Astrocyte (in vitro differentiated cells and primary cell): ENCODE measurements around the gene RELB. TPM values are rescaled to one million over a fixed set of nuclear protein-coding genes. Genes with fewer than 3 reads are reported as not detected.
A peak's percentile ranks its signal among the peaks of the same experiment; 100 is the strongest.

Experiments
- DNase-seq: peaks from one replicate; pipeline ENCODE4 v3.0.0-alpha.2; 2010; ENCODE audit warnings: low read depth
- FAIRE-seq: peaks from 2 replicates; lab custom pipeline; 2011; peaks lifted over from hg19 to GRCh38; lab: Jason Lieb, UNC
- H2AFZ ChIP-seq: 2 replicates; pipeline ENCODE4 v1.6.0; 2012; ENCODE audit warnings: low read depth, low read length, inconsistent platforms
- H3K27ac ChIP-seq: 2 replicates; pipeline ENCODE4 v1.5.1; 2011; ENCODE audit warnings: low read depth, low read length, inconsistent platforms
- H3K27me3 ChIP-seq: 2 replicates; pipeline ENCODE4 v1.6.0; 2011; ENCODE audit warnings: low read length, inconsistent platforms; ENCODE audit not compliant: insufficient read depth
- H3K36me3 ChIP-seq: 2 replicates; pipeline ENCODE4 v1.5.1; 2011; ENCODE audit warnings: low read length, inconsistent platforms; ENCODE audit not compliant: insufficient read depth
- H3K4me1 ChIP-seq: 2 replicates; pipeline ENCODE4 v1.5.1; 2011; ENCODE audit warnings: low read length, inconsistent platforms; ENCODE audit not compliant: insufficient read depth
- H3K4me2 ChIP-seq: 2 replicates; pipeline ENCODE4 v1.6.0; 2012; ENCODE audit warnings: low read length, inconsistent platforms
- H3K4me3 ChIP-seq: 2 replicates; pipeline ENCODE4 v1.5.1; 2011; ENCODE audit warnings: low read depth, mild to moderate bottlenecking, low read length, inconsistent platforms; ENCODE audit not compliant: insufficient read depth
- H3K79me2 ChIP-seq: 2 replicates; pipeline ENCODE4 v1.6.0; 2012; ENCODE audit warnings: mild to moderate bottlenecking, low read length, inconsistent platforms; ENCODE audit not compliant: insufficient read depth
- H3K9ac ChIP-seq: 2 replicates; pipeline ENCODE4 v1.6.0; 2012; ENCODE audit warnings: mild to moderate bottlenecking, low read length, inconsistent platforms
- H3K9me3 ChIP-seq: 2 replicates; pipeline ENCODE4 v1.5.1; 2012; ENCODE audit warnings: low read depth, mild to moderate bottlenecking, low read length, inconsistent platforms; ENCODE audit not compliant: insufficient read depth
- H4K20me1 ChIP-seq: 2 replicates; pipeline ENCODE4 v1.6.0; 2012; ENCODE audit warnings: low read length, inconsistent platforms; ENCODE audit not compliant: insufficient read depth
- H3K27ac Mint-ChIP-seq: one replicate; pipeline ENCODE4 v1.8.0; 2021; ENCODE audit warnings: mild to moderate bottlenecking, mixed read lengths; ENCODE audit not compliant: unreplicated experiment
- H3K27me3 Mint-ChIP-seq: one replicate; pipeline ENCODE4 v1.8.0; 2021; ENCODE audit warnings: low read depth, mixed read lengths; ENCODE audit not compliant: unreplicated experiment
- H3K36me3 Mint-ChIP-seq: one replicate; pipeline ENCODE4 v1.8.0; 2021; ENCODE audit warnings: low read depth, mixed read lengths; ENCODE audit not compliant: unreplicated experiment
- H3K4me1 Mint-ChIP-seq: one replicate; pipeline ENCODE4 v1.8.0; 2021; ENCODE audit warnings: low read depth, mixed read lengths; ENCODE audit not compliant: unreplicated experiment
- H3K4me3 Mint-ChIP-seq: one replicate; pipeline ENCODE4 v1.8.0; 2021; ENCODE audit warnings: mild to moderate bottlenecking, moderate library complexity, mixed read lengths; ENCODE audit not compliant: unreplicated experiment
- H3K9me3 Mint-ChIP-seq: one replicate; pipeline ENCODE4 v1.8.0; 2021; ENCODE audit warnings: mild to moderate bottlenecking, mixed read lengths; ENCODE audit not compliant: unreplicated experiment
- EZH2 ChIP-seq: IDR thresholded peaks from 2 replicates; pipeline ENCODE4 v1.6.1; 2012; ENCODE audit warnings: mild to moderate bottlenecking, low read length, inconsistent platforms; ENCODE audit not compliant: insufficient read depth
- total RNA-seq: library from RNA; stranded (reverse); gene quantifications from 2 replicates; pipeline ENCODE4 v1.2.1, GENCODE V29; 2021
- TF ChIP-seq, protein P1 (sequence below): IDR thresholded peaks from 2 replicates; pipeline ENCODE4 v1.5.1; 2011; ENCODE audit warnings: low read depth, mild to moderate bottlenecking, inconsistent platforms, low read length, moderate library complexity; ENCODE audit not compliant: insufficient read depth

RELB gene
- total RNA-seq, 1 donor from 2014 or later, result 14.0 TPM

DNA sequence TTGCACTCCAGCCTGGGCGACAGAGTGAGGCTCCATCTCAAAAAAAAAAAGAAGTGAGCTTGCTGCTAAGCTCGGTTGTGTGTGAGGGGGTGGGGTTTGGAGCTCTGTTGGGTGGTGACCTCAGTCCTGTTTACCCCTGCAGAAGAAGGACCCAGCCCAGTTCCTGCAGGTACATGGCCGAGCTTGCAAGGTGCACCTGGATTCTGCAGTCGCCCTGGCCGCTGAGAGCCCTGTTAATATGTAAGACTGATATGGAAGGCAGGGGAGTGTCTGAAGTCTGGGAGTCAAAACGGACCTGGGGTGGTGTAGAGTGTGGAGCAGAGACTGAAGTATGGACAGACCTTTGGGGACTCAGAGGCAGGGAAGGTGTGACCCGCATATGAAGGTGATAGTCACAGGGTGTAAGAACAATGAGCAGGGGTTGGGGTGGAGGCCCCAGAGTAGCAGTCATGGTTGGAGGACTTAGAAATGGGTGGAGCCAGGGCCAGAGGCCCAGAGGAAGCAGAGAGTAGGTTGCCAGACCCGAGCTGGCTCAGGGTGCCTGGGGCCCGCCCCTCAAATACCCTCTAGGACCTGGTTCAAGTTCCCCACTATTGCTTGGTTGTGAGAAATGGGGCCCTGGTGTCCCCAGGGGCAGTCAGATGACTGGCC, 50.8 kb downstream of the RELB start:
- TF ChIP-seq, protein P1, sequence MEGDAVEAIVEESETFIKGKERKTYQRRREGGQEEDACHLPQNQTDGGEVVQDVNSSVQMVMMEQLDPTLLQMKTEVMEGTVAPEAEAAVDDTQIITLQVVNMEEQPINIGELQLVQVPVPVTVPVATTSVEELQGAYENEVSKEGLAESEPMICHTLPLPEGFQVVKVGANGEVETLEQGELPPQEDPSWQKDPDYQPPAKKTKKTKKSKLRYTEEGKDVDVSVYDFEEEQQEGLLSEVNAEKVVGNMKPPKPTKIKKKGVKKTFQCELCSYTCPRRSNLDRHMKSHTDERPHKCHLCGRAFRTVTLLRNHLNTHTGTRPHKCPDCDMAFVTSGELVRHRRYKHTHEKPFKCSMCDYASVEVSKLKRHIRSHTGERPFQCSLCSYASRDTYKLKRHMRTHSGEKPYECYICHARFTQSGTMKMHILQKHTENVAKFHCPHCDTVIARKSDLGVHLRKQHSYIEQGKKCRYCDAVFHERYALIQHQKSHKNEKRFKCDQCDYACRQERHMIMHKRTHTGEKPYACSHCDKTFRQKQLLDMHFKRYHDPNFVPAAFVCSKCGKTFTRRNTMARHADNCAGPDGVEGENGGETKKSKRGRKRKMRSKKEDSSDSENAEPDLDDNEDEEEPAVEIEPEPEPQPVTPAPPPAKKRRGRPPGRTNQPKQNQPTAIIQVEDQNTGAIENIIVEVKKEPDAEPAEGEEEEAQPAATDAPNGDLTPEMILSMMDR, result no peak
- TF ChIP-seq EZH2, result no peak
- no peak overlapping the region for H3K27ac Mint-ChIP-seq
- H3K27ac ChIP-seq, result no peak overlapping the region
- no peak overlapping the region for H3K9ac ChIP-seq
- H3K36me3 ChIP-seq, result peaks cover 14% of the 10 kb centered on the region
- no peaks in the 10 kb centered on the region for H3K27me3 ChIP-seq
- peaks cover 89% of the 10 kb centered on the region for H4K20me1 ChIP-seq
- no peak overlapping the region for H3K4me3 ChIP-seq
- no peak for FAIRE-seq
- DNase-seq, result no peak
- H3K4me2 ChIP-seq, result no peak overlapping the region
- no peak overlapping the region for H2AFZ ChIP-seq
- no peak overlapping the region for H3K4me3 Mint-ChIP-seq
- peaks cover 12% of the 10 kb centered on the region for H3K4me1 Mint-ChIP-seq
- H3K27me3 Mint-ChIP-seq, result no peaks in the 10 kb centered on the region
- H3K9me3 ChIP-seq, result no peaks in the 10 kb centered on the region
- H3K9me3 Mint-ChIP-seq, result no peaks in the 10 kb centered on the region
- H3K79me2 ChIP-seq, result peaks cover 64% of the 10 kb centered on the region
- H3K36me3 Mint-ChIP-seq, result peaks cover 21% of the 10 kb centered on the region
- H3K4me1 ChIP-seq, result no peaks in the 10 kb centered on the region

DNA sequence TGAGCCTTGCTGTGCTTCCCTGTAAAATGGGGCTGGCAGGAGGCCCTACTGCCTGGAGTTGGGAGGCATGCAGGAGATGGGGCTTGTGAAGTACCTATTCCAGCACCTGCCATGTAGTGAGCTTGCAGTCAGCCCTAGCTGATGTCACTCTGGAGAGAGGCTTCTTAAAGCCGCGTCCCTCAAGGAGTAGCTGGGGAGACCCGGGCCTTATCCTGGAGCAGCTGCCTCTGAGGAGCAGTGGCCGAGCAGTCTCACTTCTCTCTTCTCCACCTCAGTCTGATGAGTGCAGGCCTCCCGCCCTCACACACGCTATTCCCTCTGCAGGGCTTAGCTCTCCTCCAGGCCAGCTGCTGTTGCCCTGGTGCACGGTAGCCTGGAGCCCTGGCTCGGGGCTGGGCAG, 55.6 kb downstream of the RELB start:
- H3K27me3 ChIP-seq, result no peaks in the 10 kb centered on the region
- H2AFZ ChIP-seq, result no peak overlapping the region
- H4K20me1 ChIP-seq, result peaks cover 81% of the 10 kb centered on the region
- no peak overlapping the region for H3K4me2 ChIP-seq
- no peak for FAIRE-seq
- H3K4me1 ChIP-seq, result peaks cover 4% of the 10 kb centered on the region
- H3K9me3 ChIP-seq, result no peaks in the 10 kb centered on the region
- H3K4me3 Mint-ChIP-seq, result no peak overlapping the region
- no peaks in the 10 kb centered on the region for H3K27me3 Mint-ChIP-seq
- peaks cover 31% of the 10 kb centered on the region for H3K36me3 ChIP-seq
- peaks cover 19% of the 10 kb centered on the region for H3K79me2 ChIP-seq
- TF ChIP-seq EZH2, result no peak
- TF ChIP-seq, protein P1, result no peak
- H3K9ac ChIP-seq, result no peak overlapping the region
- H3K9me3 Mint-ChIP-seq, result no peaks in the 10 kb centered on the region
- DNase-seq, result no peak
- peaks cover 22% of the 10 kb centered on the region for H3K36me3 Mint-ChIP-seq
- H3K27ac Mint-ChIP-seq, result no peak overlapping the region
- no peak overlapping the region for H3K27ac ChIP-seq
- H3K4me3 ChIP-seq, result no peak overlapping the region
- H3K4me1 Mint-ChIP-seq, result peaks cover 2% of the 10 kb centered on the region

DNA sequence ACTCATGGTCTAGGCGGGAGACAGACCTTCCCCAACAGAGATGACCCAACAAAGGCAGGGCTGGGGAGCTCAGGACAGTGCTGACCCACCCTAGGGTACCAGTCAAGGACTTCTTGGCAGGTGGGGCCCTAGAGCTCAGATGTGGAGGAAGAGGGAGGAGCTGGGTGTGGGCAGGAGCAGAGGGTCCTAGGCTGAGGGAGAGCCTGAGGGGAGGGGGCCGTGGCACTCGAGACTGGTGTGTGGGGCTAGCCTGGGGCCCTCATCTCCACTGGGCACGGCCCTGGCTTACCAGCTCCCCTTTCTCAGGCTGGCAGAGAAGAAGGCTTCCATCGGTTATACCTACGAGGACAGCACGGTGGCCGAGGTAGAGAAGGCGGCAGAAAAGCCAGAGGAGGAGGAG, 56.2 kb downstream of the RELB start:
- Histone ChIP-seq H4K20me1 (peaks cover 76% of the 10 kb centered on the region), H2AFZ (no peak overlapping the region), H3K4me3 (no peak overlapping the region), H3K79me2 (peaks cover 13% of the 10 kb centered on the region), H3K4me2 (no peak overlapping the region), H3K27me3 (no peaks in the 10 kb centered on the region), H3K9me3 (no peaks in the 10 kb centered on the region), H3K27ac (no peak overlapping the region), H3K36me3 (peaks cover 31% of the 10 kb centered on the region), H3K9ac (no peak overlapping the region), H3K4me1 (peaks cover 4% of the 10 kb centered on the region)
- no peaks in the 10 kb centered on the region for H3K4me1 Mint-ChIP-seq
- FAIRE-seq (no peak), DNase-seq (no peak)
- H3K27me3 Mint-ChIP-seq, result no peaks in the 10 kb centered on the region
- TF ChIP-seq, protein P1, result no peak
- TF ChIP-seq EZH2, result no peak
- peaks cover 20% of the 10 kb centered on the region for H3K36me3 Mint-ChIP-seq
- H3K27ac Mint-ChIP-seq, result no peak overlapping the region
- H3K4me3 Mint-ChIP-seq, result peak overlapping the region; percentile 29
- no peaks in the 10 kb centered on the region for H3K9me3 Mint-ChIP-seq
